Inferior parietal cortex (tissue), 1 donor: ENCODE data around the gene FRMD8.
"Not testable (repeated sequence)": the region's sequence is repeated elsewhere in the genome, so short reads cannot be mapped to it uniquely, and the experiment has no call there.

Experiments used
- DNase-seq: peaks from one replicate; pipeline ENCODE4 v3.0.0-alpha.2; 2016; ENCODE audit errors: extremely low spot score

Gene FRMD8

GRCh38 chr11:65413077-65413664 lies 26.7 kb downstream of the FRMD8 start:
- DNase-seq = not testable (repeated sequence)

- DNase-seq = no peak
These were observed 28.5 kb downstream of the FRMD8 start for GRCh38 chr11:65414776-65415498.

- DNase-seq = no peak
These were observed 29.3 kb downstream of the FRMD8 start for GRCh38 chr11:65415499-65416340.

DNA sequence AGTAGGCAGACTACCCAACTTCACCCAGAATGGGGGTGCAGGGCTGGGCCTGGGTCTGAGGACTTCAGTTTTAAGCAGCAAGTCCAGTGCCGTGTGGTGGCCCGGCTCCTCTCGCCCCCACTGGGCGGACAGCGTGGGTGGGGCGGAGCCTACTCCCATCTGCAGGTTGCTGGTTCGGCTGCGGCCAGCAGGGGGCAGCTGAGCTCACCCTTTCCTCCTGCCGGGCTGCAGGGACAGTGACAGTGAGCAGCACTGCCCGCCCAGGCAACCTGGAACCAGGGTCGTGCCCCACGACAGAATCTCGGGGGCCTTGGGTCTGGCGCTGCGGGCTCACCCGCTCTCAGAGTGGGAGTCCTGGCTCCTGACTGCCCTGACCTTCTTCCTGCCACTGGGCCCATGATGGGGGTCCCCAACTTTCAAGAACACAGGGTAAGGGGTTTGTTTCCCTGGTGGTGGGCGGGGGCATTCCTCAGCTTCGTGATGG lies 29.9 kb downstream of the FRMD8 start:
- peak; percentile 93 for DNase-seq

DNA sequence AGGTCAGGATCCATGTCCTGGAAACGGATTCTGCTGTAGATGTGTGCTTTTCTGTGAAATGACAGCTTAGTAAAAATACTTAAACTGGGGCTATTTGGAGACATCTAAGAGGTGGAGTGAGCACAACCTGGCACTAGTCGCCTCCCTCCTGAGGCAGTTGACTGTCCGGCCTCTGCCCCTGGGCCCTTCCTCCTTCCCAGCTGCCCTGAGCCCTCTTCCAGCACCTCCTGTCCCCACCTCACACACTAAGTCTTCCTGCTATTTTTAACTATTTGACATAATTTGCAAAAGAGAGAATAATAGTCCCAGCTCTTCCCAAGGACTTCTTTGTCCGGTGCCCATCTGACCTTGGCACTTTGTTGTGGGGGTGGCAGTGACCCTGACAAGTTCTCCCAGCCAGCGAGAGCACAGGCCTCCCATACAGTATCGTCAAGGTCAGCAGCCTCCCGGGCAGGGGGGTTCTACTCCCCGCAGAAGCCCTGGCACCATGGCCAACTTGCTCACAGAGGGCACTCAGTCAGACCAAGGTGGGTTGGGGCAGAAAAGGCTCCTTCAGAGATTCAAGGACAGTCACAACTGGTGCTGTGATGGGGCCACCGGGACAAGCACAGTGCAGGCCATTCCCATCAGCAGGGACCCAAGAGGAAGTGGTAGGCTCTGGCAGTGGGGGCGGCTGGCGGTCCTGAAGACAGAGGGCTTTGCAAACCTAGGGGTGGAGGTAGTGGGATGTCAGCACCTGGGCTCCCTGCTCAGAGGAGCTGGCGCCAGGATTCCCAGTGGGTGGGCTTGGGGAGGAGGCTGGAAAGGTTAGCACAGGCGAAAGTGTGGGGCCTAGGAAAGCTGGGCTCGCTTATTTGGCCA lies 30.6 kb downstream of the FRMD8 start:
- DNase-seq = no peak

GRCh38 chr11:65417702-65418430 lies 31.4 kb downstream of the FRMD8 start:
- DNase-seq = no peak

DNA sequence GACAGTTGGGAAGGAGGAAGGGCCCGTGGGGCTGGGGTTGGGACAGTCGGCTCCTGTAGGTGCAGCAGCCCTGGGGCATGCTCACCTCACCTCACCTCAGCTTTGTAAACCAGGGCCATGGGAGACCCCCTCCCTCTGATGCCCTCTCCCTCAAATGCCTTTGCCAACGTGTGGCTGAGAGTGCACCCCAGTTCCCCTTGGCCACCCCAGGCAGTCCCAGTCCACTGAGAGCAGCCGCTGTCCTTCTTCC lies 31.9 kb downstream of the FRMD8 start:
- DNase-seq = no peak

- DNase-seq = peak; percentile 88
These were observed 32.4 kb downstream of the FRMD8 start for GRCh38 chr11:65418681-65419459.

DNA sequence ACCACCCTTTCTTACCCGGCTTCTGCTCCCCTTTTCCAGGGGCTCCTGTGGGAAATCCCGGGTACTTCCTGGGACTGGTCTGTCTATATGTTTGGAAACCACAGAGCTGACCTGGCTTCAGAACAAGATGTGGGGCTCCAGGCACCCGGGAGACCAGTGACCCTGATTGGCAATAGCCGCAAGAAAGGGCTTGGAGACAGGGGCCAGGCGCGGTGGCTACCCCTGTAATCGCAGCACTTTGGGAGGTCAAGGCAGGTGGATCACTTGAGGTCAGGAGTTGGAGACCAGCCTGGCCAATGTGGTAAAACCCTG lies 33.0 kb downstream of the FRMD8 start:
- no peak for DNase-seq

DNA sequence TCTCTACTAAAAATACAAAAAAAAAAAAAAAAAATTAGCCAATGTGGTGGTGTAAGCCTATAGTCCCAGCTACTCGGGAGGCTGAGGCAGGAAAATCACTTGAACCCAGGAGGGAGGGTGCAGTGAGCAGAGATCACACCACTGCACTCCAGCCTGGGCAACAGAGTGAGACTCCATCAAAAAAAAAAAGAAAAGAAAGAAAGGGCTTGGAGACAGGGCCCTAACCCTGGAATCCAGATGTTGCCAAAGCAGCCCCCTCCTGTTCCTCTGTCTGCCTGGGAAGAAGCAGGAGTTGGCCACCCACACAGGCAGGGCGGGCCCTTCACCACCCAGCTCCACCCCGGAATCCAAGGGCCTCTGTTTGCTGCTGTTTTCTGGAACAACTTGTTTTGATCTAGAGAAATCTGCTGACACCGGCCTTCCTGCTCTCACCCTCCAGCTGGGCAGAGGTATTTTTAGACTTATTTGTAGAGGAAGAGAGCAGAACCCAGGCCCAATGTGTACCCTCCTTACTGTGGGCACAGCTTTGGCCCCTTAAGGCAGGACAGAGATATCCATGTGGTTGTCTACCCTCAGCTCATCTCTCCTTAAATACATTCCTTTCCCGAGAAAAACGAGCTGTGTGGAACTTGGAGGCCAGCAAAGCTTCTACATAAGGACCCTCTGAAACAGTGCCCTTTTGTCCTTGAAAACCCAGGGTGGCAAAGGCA lies 33.5 kb downstream of the FRMD8 start:
- DNase-seq = peak; percentile 89

DNA sequence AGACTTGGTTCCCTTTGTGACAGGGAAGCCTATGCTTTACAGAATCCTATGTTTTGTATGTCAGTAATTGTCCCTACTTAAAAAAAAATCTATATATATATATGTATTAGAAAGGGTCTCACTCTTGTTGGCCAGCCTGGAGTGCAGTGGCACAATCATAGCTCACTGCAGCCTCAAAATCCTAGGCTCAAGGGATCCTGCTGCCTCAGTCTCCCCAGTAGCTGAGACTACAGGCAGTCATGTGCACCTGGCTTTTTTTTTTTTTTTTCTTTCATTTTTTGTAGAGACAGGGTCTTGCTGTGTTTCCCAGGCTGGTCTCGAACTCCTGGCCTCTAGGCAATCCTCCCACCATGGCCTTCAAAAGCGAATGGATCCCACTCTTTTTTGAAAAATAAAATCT lies 34.1 kb downstream of the FRMD8 start:
- no peak for DNase-seq

GRCh38 chr11:65420979-65421793 lies 34.7 kb downstream of the FRMD8 start:
- peak; percentile 85 for DNase-seq

GRCh38 chr11:65421794-65422632 lies 35.6 kb downstream of the FRMD8 start:
- DNase-seq = peak; percentile 95

GRCh38 chr11:65422633-65423515 lies 36.4 kb downstream of the FRMD8 start, which contains the start of gene NEAT1:
Gene NEAT1 (plus strand): TSS chr11:65422798.
- DNase-seq = peak; percentile 88

GRCh38 chr11:65423516-65424204 lies 37.2 kb downstream of the FRMD8 start:
- DNase-seq = no peak
